Activated naive CD8-positive, alpha-beta T cell treated with anti-CD3 and anti-CD28 coated beads, Interleukin-2, amount 50 U/mL, for 24 hours (primary cell): ENCODE results near the gene DVL3.
A peak's percentile ranks its signal among the peaks of the same experiment; 100 is the strongest.
"Not testable (repeated sequence)": the region's sequence is repeated elsewhere in the genome, so short reads cannot be mapped to it uniquely, and the experiment has no call there.

Experiments used
- ATAC-seq: fragments of 150-1000 bp; cut with Tn5 transposase; one replicate; pipeline ENCODE4 v1.10.0; 2021
- DNase-seq: peaks from one replicate; pipeline ENCODE4 v3.0.0; 2021
- H3K27ac Mint-ChIP-seq: one replicate; pipeline ENCODE4 v1.8.0; 2021; ENCODE audit warnings: mild to moderate bottlenecking, mixed read lengths
- H3K27me3 Mint-ChIP-seq: one replicate; pipeline ENCODE4 v1.8.0; 2021; ENCODE audit warnings: mixed read lengths
- H3K36me3 Mint-ChIP-seq: one replicate; pipeline ENCODE4 v1.8.0; 2021; ENCODE audit warnings: low read depth, mixed read lengths
- H3K4me1 Mint-ChIP-seq: one replicate; pipeline ENCODE4 v1.8.0; 2021; ENCODE audit warnings: mixed read lengths
- H3K4me3 Mint-ChIP-seq: one replicate; pipeline ENCODE4 v1.8.0; 2021; ENCODE audit warnings: mild to moderate bottlenecking, moderate library complexity, mixed read lengths
- H3K9me3 Mint-ChIP-seq: one replicate; pipeline ENCODE4 v1.8.0; 2021; ENCODE audit warnings: mixed read lengths

Gene DVL3

GRCh38 chr3:184143327-184143726 is 11.8 kb upstream of the DVL3 start:
- ATAC-seq (no peak), DNase-seq (no peak)
- H3K4me1 Mint-ChIP-seq = peaks cover 5% of the 10 kb centered on the region
- no peaks in the 10 kb centered on the region for H3K9me3 Mint-ChIP-seq
- H3K36me3 Mint-ChIP-seq = peaks cover 44% of the 10 kb centered on the region
- H3K27ac Mint-ChIP-seq = no peak overlapping the region
- H3K4me3 Mint-ChIP-seq = no peak overlapping the region
- no peaks in the 10 kb centered on the region for H3K27me3 Mint-ChIP-seq

DNA sequence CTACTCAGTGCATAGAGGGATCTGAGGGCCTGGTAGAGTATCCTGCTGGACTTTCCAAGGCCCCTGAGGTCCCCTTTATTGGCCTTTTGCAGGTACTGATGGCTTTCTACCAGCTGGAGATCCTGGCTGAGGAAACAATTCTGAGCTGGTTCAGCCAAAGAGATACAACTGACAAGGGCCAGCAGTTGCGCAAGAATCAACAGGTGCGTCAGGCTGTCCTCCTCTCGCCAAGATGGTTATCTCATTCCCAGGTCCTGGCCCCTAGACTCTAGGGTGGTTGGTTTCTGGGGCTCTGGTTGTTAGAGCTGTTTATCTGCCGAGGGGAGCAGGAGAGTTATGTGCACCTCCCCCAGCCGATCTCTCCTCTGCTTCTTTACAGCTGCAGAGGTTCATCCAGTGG is 10.7 kb upstream of the DVL3 start:
- peaks cover 5% of the 10 kb centered on the region for H3K4me1 Mint-ChIP-seq
- H3K27ac Mint-ChIP-seq = no peak overlapping the region
- DNase-seq (no peak), ATAC-seq (no peak)
- H3K27me3 Mint-ChIP-seq = no peaks in the 10 kb centered on the region
- H3K36me3 Mint-ChIP-seq = peaks cover 44% of the 10 kb centered on the region
- no peak overlapping the region for H3K4me3 Mint-ChIP-seq
- H3K9me3 Mint-ChIP-seq = no peaks in the 10 kb centered on the region

- peaks cover 42% of the 10 kb centered on the region for H3K36me3 Mint-ChIP-seq
- H3K27ac Mint-ChIP-seq = no peak overlapping the region
- peaks cover 5% of the 10 kb centered on the region for H3K4me1 Mint-ChIP-seq
- H3K9me3 Mint-ChIP-seq = no peaks in the 10 kb centered on the region
- H3K4me3 Mint-ChIP-seq = no peak overlapping the region
- ATAC-seq = peak; percentile 59
- H3K27me3 Mint-ChIP-seq = no peaks in the 10 kb centered on the region
- peak; percentile 27 for DNase-seq
Measured at GRCh38 chr3:184145111-184145524, 10.1 kb upstream of the DVL3 start.

GRCh38 chr3:184145751-184146270 is 9.4 kb upstream of the DVL3 start:
- H3K9me3 Mint-ChIP-seq = no peaks in the 10 kb centered on the region
- no peaks in the 10 kb centered on the region for H3K27me3 Mint-ChIP-seq
- DNase-seq = no peak
- no peak overlapping the region for H3K4me3 Mint-ChIP-seq
- no peak overlapping the region for H3K27ac Mint-ChIP-seq
- peaks cover 35% of the 10 kb centered on the region for H3K36me3 Mint-ChIP-seq
- peaks cover 5% of the 10 kb centered on the region for H3K4me1 Mint-ChIP-seq
- ATAC-seq = no peak

DNA sequence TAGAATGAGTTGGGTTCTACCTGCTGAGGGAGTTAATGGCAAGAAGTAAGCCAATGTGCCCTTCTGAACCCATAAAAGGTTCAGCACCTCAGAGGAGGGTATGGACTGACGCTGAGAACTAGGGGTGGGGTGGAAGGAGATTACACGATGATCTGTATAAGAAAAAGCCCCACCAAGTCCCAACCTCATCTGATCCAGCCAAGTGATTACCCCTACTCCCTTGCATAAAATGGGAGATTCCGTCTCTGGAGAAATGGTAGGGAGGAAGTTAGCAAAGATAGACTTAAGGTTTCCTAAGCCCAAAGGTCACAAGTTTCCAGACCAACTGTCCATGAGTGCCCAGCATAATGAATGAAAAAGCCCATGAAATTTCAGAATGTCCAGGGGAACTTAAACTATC is 7.1 kb upstream of the DVL3 start:
- Mint-ChIP-seq H3K27me3 (no peaks in the 10 kb centered on the region), H3K9me3 (no peaks in the 10 kb centered on the region), H3K4me3 (no peak overlapping the region), H3K36me3 (peaks cover 15% of the 10 kb centered on the region), H3K4me1 (peaks cover 2% of the 10 kb centered on the region), H3K27ac (no peak overlapping the region)
- no peak for ATAC-seq
- no peak for DNase-seq

DNA sequence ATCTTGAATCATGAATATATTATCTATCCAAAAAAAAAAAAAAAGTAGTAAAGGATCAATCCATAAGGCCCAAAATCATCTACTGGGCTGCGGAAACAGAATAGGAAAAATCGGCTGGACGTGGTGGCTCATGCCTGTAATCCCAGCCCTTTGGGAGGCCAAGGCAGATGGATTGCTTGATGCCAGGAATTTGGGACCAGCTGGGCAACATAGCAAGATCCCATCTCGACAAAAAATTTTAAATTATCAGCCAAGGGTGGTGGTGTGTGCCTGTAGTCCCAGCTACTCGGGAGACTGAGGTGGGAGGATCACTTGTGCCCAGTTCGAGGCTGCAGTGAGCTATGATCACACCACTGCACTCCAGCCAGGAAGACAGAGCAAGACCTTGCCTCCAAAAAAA is 6.1 kb upstream of the DVL3 start:
- ATAC-seq = no peak
- Mint-ChIP-seq H3K27me3 (no peaks in the 10 kb centered on the region), H3K36me3 (peaks cover 9% of the 10 kb centered on the region), H3K4me1 (peaks cover 2% of the 10 kb centered on the region), H3K9me3 (no peaks in the 10 kb centered on the region), H3K27ac (no peak overlapping the region), H3K4me3 (no peak overlapping the region)
- no peak for DNase-seq

DNA sequence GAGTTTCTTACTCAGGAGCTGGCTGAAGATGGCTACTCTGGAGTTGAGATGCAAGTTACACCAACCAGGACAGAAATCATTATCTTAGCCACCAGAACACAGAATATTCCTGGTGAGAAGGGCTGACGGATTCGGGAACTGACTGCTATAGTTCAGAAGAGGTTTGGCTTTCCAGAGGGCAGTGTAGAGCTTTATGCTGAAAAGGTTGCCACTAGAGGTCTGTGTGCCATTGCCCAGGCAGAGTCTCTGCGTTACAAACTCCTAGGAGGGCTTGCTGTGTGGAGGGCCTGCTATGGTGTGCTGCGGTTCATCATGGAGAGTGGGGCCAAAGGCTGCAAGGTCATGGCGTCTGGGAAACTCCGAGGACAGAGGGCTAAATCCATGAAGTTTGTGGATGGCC is 5.4 kb upstream of the DVL3 start:
- not testable (repeated sequence) for H3K4me3 Mint-ChIP-seq, DNase-seq, H3K27ac Mint-ChIP-seq, H3K36me3 Mint-ChIP-seq, H3K27me3 Mint-ChIP-seq, ATAC-seq, H3K9me3 Mint-ChIP-seq, H3K4me1 Mint-ChIP-seq

GRCh38 chr3:184155644-184156521 is 706 bp downstream of the DVL3 start:
- Mint-ChIP-seq H3K4me1 (peaks cover 30% of the 10 kb centered on the region), H3K27me3 (no peaks in the 10 kb centered on the region), H3K9me3 (no peaks in the 10 kb centered on the region), H3K4me3 (peak overlapping the region; percentile 96), H3K27ac (peak overlapping the region; percentile 82), H3K36me3 (peaks cover 5% of the 10 kb centered on the region)
- DNase-seq (peak; percentile 59), ATAC-seq (peak; percentile 55)

- no peaks in the 10 kb centered on the region for H3K27me3 Mint-ChIP-seq
- peak overlapping the region; percentile 96 for H3K4me3 Mint-ChIP-seq
- ATAC-seq = no peak
- H3K4me1 Mint-ChIP-seq = peaks cover 30% of the 10 kb centered on the region
- peaks cover 5% of the 10 kb centered on the region for H3K36me3 Mint-ChIP-seq
- no peaks in the 10 kb centered on the region for H3K9me3 Mint-ChIP-seq
- peak overlapping the region; percentile 74 for H3K27ac Mint-ChIP-seq
- no peak for DNase-seq
Measured at GRCh38 chr3:184156522-184156955, 1.4 kb downstream of the DVL3 start.

DNA sequence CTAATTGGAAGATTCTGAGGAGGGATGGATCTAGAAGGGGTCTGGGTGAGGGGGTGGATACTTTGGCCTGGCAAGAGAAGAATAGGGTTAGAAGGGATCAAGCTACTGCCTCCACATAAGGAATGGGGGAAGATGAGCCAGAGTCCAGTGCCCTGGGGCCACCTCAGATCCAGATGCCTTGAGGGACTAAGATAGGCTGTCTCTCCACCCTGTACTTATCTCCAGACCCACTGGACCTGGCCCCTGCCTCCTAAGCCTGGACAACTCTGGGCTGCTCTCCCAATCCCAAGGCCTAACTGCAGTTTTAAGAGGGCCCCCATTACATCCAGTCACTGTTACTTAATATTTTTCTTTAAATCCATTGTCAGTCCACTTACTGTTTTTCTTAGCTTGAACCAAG is 2.0 kb downstream of the DVL3 start:
- peaks cover 30% of the 10 kb centered on the region for H3K4me1 Mint-ChIP-seq
- H3K27ac Mint-ChIP-seq = peak overlapping the region; percentile 74
- no peaks in the 10 kb centered on the region for H3K27me3 Mint-ChIP-seq

GRCh38 chr3:184158404-184158803 is 3.2 kb downstream of the DVL3 start:
- ATAC-seq = no peak
- Mint-ChIP-seq H3K4me3 (no peak overlapping the region), H3K27me3 (no peaks in the 10 kb centered on the region), H3K9me3 (no peaks in the 10 kb centered on the region), H3K27ac (no peak overlapping the region), H3K36me3 (peaks cover 5% of the 10 kb centered on the region), H3K4me1 (peaks cover 30% of the 10 kb centered on the region)
- DNase-seq = no peak

More for the DNA sequence above, 2.0 kb downstream of the DVL3 start:
- Mint-ChIP-seq H3K9me3 (no peaks in the 10 kb centered on the region), H3K4me3 (peak overlapping the region; percentile 96), H3K36me3 (peaks cover 5% of the 10 kb centered on the region)
- ATAC-seq (no peak), DNase-seq (no peak)

GRCh38 chr3:184160456-184160855 is 5.3 kb downstream of the DVL3 start:
- Mint-ChIP-seq H3K4me3 (no peak overlapping the region), H3K4me1 (peaks cover 30% of the 10 kb centered on the region), H3K27me3 (no peaks in the 10 kb centered on the region), H3K27ac (no peak overlapping the region), H3K9me3 (no peaks in the 10 kb centered on the region), H3K36me3 (peaks cover 8% of the 10 kb centered on the region)
- ATAC-seq (peak; percentile 13), DNase-seq (no peak)

GRCh38 chr3:184162571-184163070 is 7.4 kb downstream of the DVL3 start:
- H3K9me3 Mint-ChIP-seq, DNase-seq, H3K4me3 Mint-ChIP-seq, ATAC-seq, H3K27ac Mint-ChIP-seq, H3K27me3 Mint-ChIP-seq: not testable (repeated sequence)
- Mint-ChIP-seq H3K4me1 (peaks cover 19% of the 10 kb centered on the region), H3K36me3 (peaks cover 14% of the 10 kb centered on the region)

GRCh38 chr3:184164648-184165330 is 9.6 kb downstream of the DVL3 start:
- no peak for ATAC-seq
- Mint-ChIP-seq H3K27me3 (no peaks in the 10 kb centered on the region), H3K9me3 (no peaks in the 10 kb centered on the region), H3K27ac (no peak overlapping the region), H3K4me1 (peaks cover 6% of the 10 kb centered on the region), H3K4me3 (no peak overlapping the region), H3K36me3 (peaks cover 12% of the 10 kb centered on the region)
- no peak for DNase-seq

- H3K27me3 Mint-ChIP-seq = no peaks in the 10 kb centered on the region
Measured at GRCh38 chr3:184165543-184165942, 10.4 kb downstream of the DVL3 start.

More at GRCh38 chr3:184165543-184165942, 10.4 kb downstream of the DVL3 start:
- Mint-ChIP-seq H3K4me1 (no peaks in the 10 kb centered on the region), H3K9me3 (no peaks in the 10 kb centered on the region), H3K36me3 (peaks cover 10% of the 10 kb centered on the region), H3K27ac (no peak overlapping the region), H3K4me3 (no peak overlapping the region)
- ATAC-seq (no peak), DNase-seq (no peak)
